ENCODE results near the gene ZDHHC18.

The ZDHHC18 gene

DNA sequence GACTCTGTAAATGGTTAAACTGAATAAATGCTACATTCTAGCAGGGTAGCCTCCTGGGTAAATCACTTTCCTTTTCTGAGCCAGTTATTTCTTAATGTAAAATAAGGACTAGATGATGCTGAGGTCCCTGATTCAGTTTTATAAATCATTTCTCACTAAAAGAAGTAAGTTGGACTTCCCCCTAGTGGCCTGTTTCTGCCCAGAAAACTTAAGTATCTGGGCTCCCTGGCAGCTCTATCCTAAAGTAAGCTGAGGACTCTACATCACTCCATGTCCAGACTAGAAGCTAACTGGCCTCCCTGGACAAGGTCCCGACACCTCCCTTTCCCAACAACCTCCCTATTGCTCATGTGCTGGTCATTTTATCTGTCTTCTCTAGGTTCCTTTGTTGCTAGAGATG, 60.6 kb downstream of the ZDHHC18 start:
- no peaks in the 10 kb centered on the region for H3K27me3 ChIP-seq (ENCODE audit: low read depth, low read length)
- peaks cover 23% of the 10 kb centered on the region for H3K36me3 ChIP-seq (replicated peaks; ENCODE audit: low read depth, low read length)
- TF ChIP-seq, protein P1, sequence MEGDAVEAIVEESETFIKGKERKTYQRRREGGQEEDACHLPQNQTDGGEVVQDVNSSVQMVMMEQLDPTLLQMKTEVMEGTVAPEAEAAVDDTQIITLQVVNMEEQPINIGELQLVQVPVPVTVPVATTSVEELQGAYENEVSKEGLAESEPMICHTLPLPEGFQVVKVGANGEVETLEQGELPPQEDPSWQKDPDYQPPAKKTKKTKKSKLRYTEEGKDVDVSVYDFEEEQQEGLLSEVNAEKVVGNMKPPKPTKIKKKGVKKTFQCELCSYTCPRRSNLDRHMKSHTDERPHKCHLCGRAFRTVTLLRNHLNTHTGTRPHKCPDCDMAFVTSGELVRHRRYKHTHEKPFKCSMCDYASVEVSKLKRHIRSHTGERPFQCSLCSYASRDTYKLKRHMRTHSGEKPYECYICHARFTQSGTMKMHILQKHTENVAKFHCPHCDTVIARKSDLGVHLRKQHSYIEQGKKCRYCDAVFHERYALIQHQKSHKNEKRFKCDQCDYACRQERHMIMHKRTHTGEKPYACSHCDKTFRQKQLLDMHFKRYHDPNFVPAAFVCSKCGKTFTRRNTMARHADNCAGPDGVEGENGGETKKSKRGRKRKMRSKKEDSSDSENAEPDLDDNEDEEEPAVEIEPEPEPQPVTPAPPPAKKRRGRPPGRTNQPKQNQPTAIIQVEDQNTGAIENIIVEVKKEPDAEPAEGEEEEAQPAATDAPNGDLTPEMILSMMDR (IDR thresholded peaks at IDR 0.05; ENCODE audit: low read depth, low read length): peak; percentile 31
- TF ChIP-seq EZH2phosphoT487 (IDR thresholded peaks at IDR 0.05; ENCODE audit: low read depth): no peak
- H3K4me1 ChIP-seq (ENCODE audit: low read length): peaks cover 9% of the 10 kb centered on the region
- H3K9ac ChIP-seq (ENCODE audit: low read length): no peak overlapping the region
- H4K20me1 ChIP-seq (ENCODE audit: insufficient read depth, low read length): no peaks in the 10 kb centered on the region
- no peak overlapping the region for H3K27ac ChIP-seq (ENCODE audit: low read length)
- H3K4me3 ChIP-seq (ENCODE audit: low read length): no peak overlapping the region
- H3K4me2 ChIP-seq (ENCODE audit: low read length): no peak overlapping the region
- no peak overlapping the region for H2AFZ ChIP-seq (ENCODE audit: low read depth, low read length)
- no peaks in the 10 kb centered on the region for H3K9me3 ChIP-seq (ENCODE audit: insufficient read depth, low read length)
- H3K79me2 ChIP-seq (ENCODE audit: low read length): peaks cover 18% of the 10 kb centered on the region

DNA sequence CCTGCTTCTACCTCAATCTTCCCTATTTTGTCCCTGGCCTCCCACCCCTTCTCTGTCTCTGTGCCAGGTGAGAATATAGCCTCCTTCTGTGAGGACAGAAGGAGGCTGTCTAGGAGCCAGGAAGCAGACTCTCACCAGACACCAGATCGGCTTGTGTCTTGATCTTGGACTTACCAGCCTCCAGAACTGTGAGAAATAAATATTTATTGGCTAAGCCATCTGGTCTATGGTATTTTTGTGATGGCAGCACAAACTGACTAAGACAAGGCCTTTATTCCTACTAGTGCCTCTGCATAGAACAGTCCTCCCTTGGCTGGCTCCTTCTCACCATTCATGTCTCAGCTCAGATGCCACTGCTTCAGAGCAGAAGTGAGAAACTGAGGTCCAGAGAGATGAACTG, 61.7 kb downstream of the ZDHHC18 start:
- Histone ChIP-seq H3K36me3 (replicated peaks; ENCODE audit: low read depth, low read length) (peaks cover 17% of the 10 kb centered on the region), H3K9ac (ENCODE audit: low read length) (no peak overlapping the region), H3K27ac (ENCODE audit: low read length) (no peak overlapping the region), H3K9me3 (ENCODE audit: insufficient read depth, low read length) (no peaks in the 10 kb centered on the region), H3K79me2 (ENCODE audit: low read length) (peaks cover 18% of the 10 kb centered on the region), H3K27me3 (ENCODE audit: low read depth, low read length) (no peaks in the 10 kb centered on the region), H4K20me1 (ENCODE audit: insufficient read depth, low read length) (no peaks in the 10 kb centered on the region), H3K4me1 (ENCODE audit: low read length) (peaks cover 9% of the 10 kb centered on the region), H2AFZ (ENCODE audit: low read depth, low read length) (no peak overlapping the region), H3K4me2 (ENCODE audit: low read length) (no peak overlapping the region), H3K4me3 (ENCODE audit: low read length) (no peak overlapping the region)
- TF ChIP-seq, protein P1 (IDR thresholded peaks at IDR 0.05; ENCODE audit: low read depth, low read length): no peak
- TF ChIP-seq EZH2phosphoT487 (IDR thresholded peaks at IDR 0.05; ENCODE audit: low read depth): no peak

DNA sequence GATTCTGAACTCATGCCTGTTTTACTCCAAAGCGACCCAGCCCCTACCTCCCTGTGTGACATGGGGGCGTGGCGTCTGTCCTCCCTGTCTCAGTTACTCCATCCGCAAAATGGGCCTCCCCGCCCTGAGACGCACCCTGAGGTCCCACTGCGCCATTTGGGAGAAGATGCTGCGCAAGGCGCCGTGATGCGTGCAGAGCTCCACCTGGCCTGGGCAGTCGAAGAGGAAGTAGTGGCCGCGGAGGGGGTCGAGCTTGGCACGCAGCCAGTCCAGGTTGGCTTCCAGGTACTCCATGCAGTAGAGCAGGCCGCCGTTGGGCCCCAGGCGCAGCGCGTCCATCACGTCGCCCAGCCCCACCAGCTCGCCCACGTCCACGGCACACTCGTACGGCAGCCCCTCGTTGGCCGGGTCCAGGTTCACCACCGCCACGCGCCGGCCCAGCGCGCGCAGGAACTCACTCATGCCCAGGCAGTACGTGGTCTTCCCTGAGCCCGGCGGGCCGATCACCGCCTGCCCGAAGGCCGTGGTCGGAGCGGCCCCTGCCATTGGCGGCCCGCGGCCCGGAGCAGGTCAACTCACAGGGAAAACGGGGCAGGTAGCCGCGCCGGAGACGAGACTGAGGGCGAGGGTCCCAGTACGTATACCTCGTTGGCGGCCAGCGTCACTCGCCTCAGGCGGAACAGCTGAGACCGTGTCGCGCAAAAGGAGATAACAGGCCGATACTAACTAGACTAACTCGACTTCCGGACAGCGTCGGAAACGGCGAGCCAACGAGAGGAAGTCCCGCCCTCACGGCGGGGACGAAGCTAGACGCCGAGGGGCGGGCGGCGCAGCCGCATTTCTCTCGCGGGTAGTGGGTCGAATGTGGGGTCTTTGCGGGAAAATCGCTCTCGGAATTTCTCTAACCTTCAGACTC, 63.3 kb downstream of the ZDHHC18 start, which contains the start of gene GPN2:
Gene GPN2 (minus strand): TSS at position 733 of the 916 bp plus-strand sequence. CDS start 187 bp downstream, at position 546.
- Histone ChIP-seq H3K4me1 (ENCODE audit: low read length) (peaks cover 9% of the 10 kb centered on the region), H3K27me3 (ENCODE audit: low read depth, low read length) (no peaks in the 10 kb centered on the region), H3K36me3 (replicated peaks; ENCODE audit: low read depth, low read length) (peaks cover 12% of the 10 kb centered on the region), H3K4me2 (ENCODE audit: low read length) (peak within 1 kb of the TSS; percentile 73), H2AFZ (ENCODE audit: low read depth, low read length) (peak within 1 kb of the TSS; percentile 84), H4K20me1 (ENCODE audit: insufficient read depth, low read length) (no peaks in the 10 kb centered on the region), H3K4me3 (ENCODE audit: low read length) (peak within 1 kb of the TSS; percentile 97), H3K27ac (ENCODE audit: low read length) (peak within 1 kb of the TSS; percentile 59), H3K9me3 (ENCODE audit: insufficient read depth, low read length) (no peaks in the 10 kb centered on the region), H3K9ac (ENCODE audit: low read length) (peak within 1 kb of the TSS; percentile 85), H3K79me2 (ENCODE audit: low read length) (peaks cover 18% of the 10 kb centered on the region)
- no peak for TF ChIP-seq EZH2phosphoT487 (IDR thresholded peaks at IDR 0.05; ENCODE audit: low read depth)
- TF ChIP-seq, protein P1 (IDR thresholded peaks at IDR 0.05; ENCODE audit: low read depth, low read length): no peak

DNA sequence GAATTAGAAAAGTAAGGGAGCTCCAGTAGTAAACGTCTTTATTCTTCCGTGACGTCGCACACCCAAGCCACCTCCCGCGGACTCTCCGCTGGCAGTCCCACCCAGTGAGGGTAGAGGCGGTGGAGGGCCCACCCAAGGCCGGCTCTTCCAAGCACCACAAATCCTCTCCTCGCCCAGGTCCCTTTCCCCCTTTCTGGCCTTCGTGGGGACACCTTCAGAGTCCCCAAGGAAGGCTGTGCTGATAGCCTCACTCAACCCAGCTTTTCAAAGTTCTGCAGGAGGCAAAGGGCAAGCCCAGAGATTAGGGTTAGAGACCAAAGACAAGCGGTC, 63.9 kb downstream of the ZDHHC18 start:
- no peaks in the 10 kb centered on the region for H3K9me3 ChIP-seq (ENCODE audit: insufficient read depth, low read length)
- peak overlapping the region; percentile 43 for H3K27ac ChIP-seq (ENCODE audit: low read length)
- peak overlapping the region; percentile 84 for H2AFZ ChIP-seq (ENCODE audit: low read depth, low read length)
- no peak for TF ChIP-seq EZH2phosphoT487 (IDR thresholded peaks at IDR 0.05; ENCODE audit: low read depth)
- TF ChIP-seq, protein P1 (IDR thresholded peaks at IDR 0.05; ENCODE audit: low read depth, low read length): no peak
- peak overlapping the region; percentile 97 for H3K4me3 ChIP-seq (ENCODE audit: low read length)
- peaks cover 10% of the 10 kb centered on the region for H3K36me3 ChIP-seq (replicated peaks; ENCODE audit: low read depth, low read length)
- H3K9ac ChIP-seq (ENCODE audit: low read length): peak overlapping the region; percentile 79
- H3K4me2 ChIP-seq (ENCODE audit: low read length): peak overlapping the region; percentile 73
- peaks cover 18% of the 10 kb centered on the region for H3K79me2 ChIP-seq (ENCODE audit: low read length)
- no peaks in the 10 kb centered on the region for H4K20me1 ChIP-seq (ENCODE audit: insufficient read depth, low read length)
- H3K27me3 ChIP-seq (ENCODE audit: low read depth, low read length): no peaks in the 10 kb centered on the region
- peaks cover 9% of the 10 kb centered on the region for H3K4me1 ChIP-seq (ENCODE audit: low read length)

Measured in OCI-LY3 (cell line).